GM23338 (cell line): ENCODE results near the gene FAM200C. TPM values are rescaled to one million over a fixed set of nuclear protein-coding genes. Genes with fewer than 3 reads are reported as not detected.

Source experiments
- ATAC-seq: fragments of 200-7000 bp; cut with Tn5 transposase; 3 replicates; pipeline ENCODE4 v1.9.1; 2020
- DNase-seq: peaks from one replicate; pipeline ENCODE4 v3.0.0-alpha.2; 2015; ENCODE audit warnings: low spot score
- H2AFZ ChIP-seq: fragments of 200-600 bp; sonication (generic); 2 replicates; pipeline ENCODE4 v1.8.0; 2016; ENCODE audit warnings: antibody characterized with exemption, mild to moderate bottlenecking, moderate library complexity
- H3F3A ChIP-seq: fragments of 200-600 bp; sonication (generic); replicated peaks from 2 replicates; pipeline ENCODE4 v1.8.0; 2017; ENCODE audit warnings: antibody characterized with exemption, mixed run types, low read depth
- H3K27ac ChIP-seq: fragments of 200-600 bp; sonication (generic); 2 replicates; pipeline ENCODE4 v1.6.1; 2016; ENCODE audit warnings: low read depth
- H3K27me3 ChIP-seq: fragments of 200-600 bp; sonication (generic); 2 replicates; pipeline ENCODE4 v1.8.0; 2016; ENCODE audit warnings: mild to moderate bottlenecking, mixed run types, moderate library complexity; ENCODE audit not compliant: insufficient read depth
- H3K36me3 ChIP-seq: fragments of 200-600 bp; sonication (generic); 2 replicates; pipeline ENCODE4 v1.8.0; 2016; ENCODE audit warnings: mild to moderate bottlenecking; ENCODE audit not compliant: insufficient read depth
- H3K4me1 ChIP-seq: fragments of 200-600 bp; sonication (generic); 2 replicates; pipeline ENCODE4 v1.8.0; 2016; ENCODE audit warnings: mild to moderate bottlenecking, moderate library complexity; ENCODE audit not compliant: insufficient read depth
- H3K4me2 ChIP-seq: fragments of 200-600 bp; sonication (generic); 2 replicates; pipeline ENCODE4 v1.7.1; 2017; ENCODE audit warnings: mixed run types
- H3K4me3 ChIP-seq: fragments of 200-600 bp; sonication (generic); 2 replicates; pipeline ENCODE4 v1.6.1; 2016; ENCODE audit warnings: mixed run types
- H3K79me2 ChIP-seq: fragments of 200-600 bp; sonication (generic); replicated peaks from 2 replicates; pipeline ENCODE4 v1.8.0; 2017; ENCODE audit warnings: mild to moderate bottlenecking; ENCODE audit not compliant: insufficient read depth
- H3K9me2 ChIP-seq: fragments of 200-600 bp; sonication (generic); 2 replicates; pipeline ENCODE4 v1.8.0; 2017; ENCODE audit not compliant: insufficient read depth
- H4K20me1 ChIP-seq: fragments of 200-600 bp; sonication (generic); replicated peaks from 2 replicates; pipeline ENCODE4 v1.8.0; 2017; ENCODE audit warnings: mild to moderate bottlenecking; ENCODE audit not compliant: insufficient read depth
- H3K27ac Mint-ChIP-seq: 2 replicates; pipeline ENCODE4 v1.8.0; 2020; ENCODE audit warnings: inconsistent platforms, mild to moderate bottlenecking, moderate library complexity, mixed read lengths
- H3K27me3 Mint-ChIP-seq: 3 replicates; pipeline ENCODE4 v1.8.0; 2022; ENCODE audit warnings: low read depth, mild to moderate bottlenecking, moderate library complexity, mixed read lengths, inconsistent platforms; ENCODE audit not compliant: insufficient read depth, poor library complexity
- H3K36me3 Mint-ChIP-seq: 3 replicates; pipeline ENCODE4 v1.8.0; 2021; ENCODE audit warnings: low read depth, mild to moderate bottlenecking, inconsistent platforms, moderate library complexity, mixed read lengths
- H3K4me1 Mint-ChIP-seq: 3 replicates; pipeline ENCODE4 v1.8.0; 2020; ENCODE audit warnings: mild to moderate bottlenecking, inconsistent platforms, mixed read lengths
- H3K4me3 Mint-ChIP-seq: 3 replicates; pipeline ENCODE4 v1.8.0; 2021; ENCODE audit warnings: moderate library complexity, mild to moderate bottlenecking, inconsistent platforms, mixed read lengths
- H3K9me3 Mint-ChIP-seq: 3 replicates; pipeline ENCODE4 v1.8.0; 2020; ENCODE audit warnings: moderate library complexity, mild to moderate bottlenecking, inconsistent platforms, mixed read lengths
- CREB1 ChIP-seq: fragments of 250-450 bp; sonication (Bioruptor Pico); IDR thresholded peaks from 2 replicates; pipeline ENCODE4 v1.5.0; 2020; ENCODE audit warnings: low read depth, mild to moderate bottlenecking, moderate library complexity
- CTCF ChIP-seq, 2 experiments: fragments of 200-600 bp in 1 of 2; sonication (generic) in 1 of 2; conservative IDR thresholded peaks; 2 replicates each; pipeline versions ENCODE4 v1.5.1 to v1.6.1; 2016 to 2017; ENCODE audit warnings: antibody characterized with exemption in 2 of 2, low read depth in 2 of 2, mild to moderate bottlenecking in 2 of 2, moderate library complexity in 1 of 2
- ETS1 ChIP-seq: IDR thresholded peaks from 2 replicates; pipeline ENCODE4 v1.6.1; 2016; ENCODE audit warnings: antibody characterized with exemption
- EZH2 ChIP-seq: fragments of 200-600 bp; sonication (generic); IDR thresholded peaks from one replicate; pipeline ENCODE4 v1.8.0; 2017; ENCODE audit warnings: antibody characterized with exemption, mild to moderate bottlenecking, low read depth; ENCODE audit not compliant: unreplicated experiment
- EZH2phosphoT487 ChIP-seq: fragments of 200-600 bp; sonication (generic); IDR thresholded peaks from one replicate; pipeline ENCODE4 v1.8.1; 2018; ENCODE audit warnings: antibody characterized with exemption; ENCODE audit not compliant: unreplicated experiment
- JUNB ChIP-seq: IDR thresholded peaks from one replicate; pipeline ENCODE4 v1.6.1; 2016; ENCODE audit warnings: antibody characterized with exemption; ENCODE audit not compliant: unreplicated experiment
- NANOG ChIP-seq: IDR thresholded peaks from 2 replicates; pipeline ENCODE4 v1.6.1; 2016; ENCODE audit warnings: antibody characterized with exemption, borderline replicate concordance
- POLR2AphosphoS5 ChIP-seq: IDR thresholded peaks from 2 replicates; pipeline ENCODE4 v1.6.1; 2016; ENCODE audit warnings: antibody characterized with exemption, low read depth
- STAT1 ChIP-seq: IDR thresholded peaks from one replicate; pipeline ENCODE4 v1.6.1; 2016; ENCODE audit warnings: antibody characterized with exemption; ENCODE audit not compliant: unreplicated experiment
- ZNF114 ChIP-seq: fragments of 250-450 bp; sonication (Bioruptor Pico); IDR thresholded peaks from 2 replicates; pipeline ENCODE4 v1.5.0; 2020; ENCODE audit warnings: mild to moderate bottlenecking, moderate library complexity
- ZNF331 ChIP-seq: fragments of 250-450 bp; sonication (Bioruptor Pico); IDR thresholded peaks from 2 replicates; pipeline ENCODE4 v1.5.0; 2020; ENCODE audit warnings: low read depth, mild to moderate bottlenecking, moderate library complexity
- polyA plus RNA-seq: library from polyadenylated mRNA; unstranded; fragments of >200 nt; fragmentation: Nextera tagmentation; extraction: Ambion mirVana; gene quantifications from 2 replicates; pipeline ENCODE4 v1.2.1, GENCODE V29; 2016
- total RNA-seq: library from RNA; depleted of rRNA; stranded (reverse); fragments of >200 nt; shearing (Covaris generic); gene quantifications from 2 replicates; pipeline ENCODE4 v1.2.3, GENCODE V29; 2014
- TF ChIP-seq, protein P1 (sequence below): IDR thresholded peaks from one replicate; pipeline ENCODE4 v1.6.1; 2018; ENCODE audit warnings: antibody characterized with exemption; ENCODE audit not compliant: unreplicated experiment
- TF ChIP-seq, protein P2 (sequence below): fragments of 250-450 bp; sonication (Bioruptor Pico); IDR thresholded peaks from 2 replicates; pipeline ENCODE4 v1.5.0; 2020; ENCODE audit warnings: mild to moderate bottlenecking, moderate library complexity

FAM200C gene
- total and polyA plus RNA-seq, 2 experiments from 2014 or later, result 4.6 to 6.9 TPM

- Histone ChIP-seq H3K4me2 (no peak overlapping the region), H3K36me3 (no peaks in the 10 kb centered on the region), H3F3A (no peaks in the 10 kb centered on the region), H3K9me2 (no peaks in the 10 kb centered on the region), H3K4me3 (no peak overlapping the region), H3K79me2 (no peaks in the 10 kb centered on the region), H3K27me3 (no peaks in the 10 kb centered on the region), H3K4me1 (no peaks in the 10 kb centered on the region), H3K27ac (no peak overlapping the region), H2AFZ (no peak overlapping the region), H4K20me1 (no peaks in the 10 kb centered on the region)
- no peak for DNase-seq
- Mint-ChIP-seq H3K4me1 (peaks cover 5% of the 10 kb centered on the region), H3K27me3 (peaks cover 1% of the 10 kb centered on the region), H3K9me3 (no peaks in the 10 kb centered on the region), H3K4me3 (no peak overlapping the region), H3K27ac (no peak overlapping the region; the same call in 1 of the 2 replicates), H3K36me3 (no peaks in the 10 kb centered on the region)
- TF ChIP-seq CREB1 (CRISPR knock-in tag) (no peak), EZH2phosphoT487 (no peak), JUNB (no peak), ZNF331 (no peak), POLR2AphosphoS5 (no peak), NANOG (no peak), CTCF (conservative IDR thresholded peaks at IDR 0.05; ENCODE audit: low read depth in 2 of 2) (no peak), STAT1 (no peak), EZH2 (no peak), ZNF114 (CRISPR knock-in tag) (no peak), ETS1 (no peak)
- TF ChIP-seq, protein P1, sequence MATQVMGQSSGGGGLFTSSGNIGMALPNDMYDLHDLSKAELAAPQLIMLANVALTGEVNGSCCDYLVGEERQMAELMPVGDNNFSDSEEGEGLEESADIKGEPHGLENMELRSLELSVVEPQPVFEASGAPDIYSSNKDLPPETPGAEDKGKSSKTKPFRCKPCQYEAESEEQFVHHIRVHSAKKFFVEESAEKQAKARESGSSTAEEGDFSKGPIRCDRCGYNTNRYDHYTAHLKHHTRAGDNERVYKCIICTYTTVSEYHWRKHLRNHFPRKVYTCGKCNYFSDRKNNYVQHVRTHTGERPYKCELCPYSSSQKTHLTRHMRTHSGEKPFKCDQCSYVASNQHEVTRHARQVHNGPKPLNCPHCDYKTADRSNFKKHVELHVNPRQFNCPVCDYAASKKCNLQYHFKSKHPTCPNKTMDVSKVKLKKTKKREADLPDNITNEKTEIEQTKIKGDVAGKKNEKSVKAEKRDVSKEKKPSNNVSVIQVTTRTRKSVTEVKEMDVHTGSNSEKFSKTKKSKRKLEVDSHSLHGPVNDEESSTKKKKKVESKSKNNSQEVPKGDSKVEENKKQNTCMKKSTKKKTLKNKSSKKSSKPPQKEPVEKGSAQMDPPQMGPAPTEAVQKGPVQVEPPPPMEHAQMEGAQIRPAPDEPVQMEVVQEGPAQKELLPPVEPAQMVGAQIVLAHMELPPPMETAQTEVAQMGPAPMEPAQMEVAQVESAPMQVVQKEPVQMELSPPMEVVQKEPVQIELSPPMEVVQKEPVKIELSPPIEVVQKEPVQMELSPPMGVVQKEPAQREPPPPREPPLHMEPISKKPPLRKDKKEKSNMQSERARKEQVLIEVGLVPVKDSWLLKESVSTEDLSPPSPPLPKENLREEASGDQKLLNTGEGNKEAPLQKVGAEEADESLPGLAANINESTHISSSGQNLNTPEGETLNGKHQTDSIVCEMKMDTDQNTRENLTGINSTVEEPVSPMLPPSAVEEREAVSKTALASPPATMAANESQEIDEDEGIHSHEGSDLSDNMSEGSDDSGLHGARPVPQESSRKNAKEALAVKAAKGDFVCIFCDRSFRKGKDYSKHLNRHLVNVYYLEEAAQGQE, result no peak
- TF ChIP-seq, protein P2, sequence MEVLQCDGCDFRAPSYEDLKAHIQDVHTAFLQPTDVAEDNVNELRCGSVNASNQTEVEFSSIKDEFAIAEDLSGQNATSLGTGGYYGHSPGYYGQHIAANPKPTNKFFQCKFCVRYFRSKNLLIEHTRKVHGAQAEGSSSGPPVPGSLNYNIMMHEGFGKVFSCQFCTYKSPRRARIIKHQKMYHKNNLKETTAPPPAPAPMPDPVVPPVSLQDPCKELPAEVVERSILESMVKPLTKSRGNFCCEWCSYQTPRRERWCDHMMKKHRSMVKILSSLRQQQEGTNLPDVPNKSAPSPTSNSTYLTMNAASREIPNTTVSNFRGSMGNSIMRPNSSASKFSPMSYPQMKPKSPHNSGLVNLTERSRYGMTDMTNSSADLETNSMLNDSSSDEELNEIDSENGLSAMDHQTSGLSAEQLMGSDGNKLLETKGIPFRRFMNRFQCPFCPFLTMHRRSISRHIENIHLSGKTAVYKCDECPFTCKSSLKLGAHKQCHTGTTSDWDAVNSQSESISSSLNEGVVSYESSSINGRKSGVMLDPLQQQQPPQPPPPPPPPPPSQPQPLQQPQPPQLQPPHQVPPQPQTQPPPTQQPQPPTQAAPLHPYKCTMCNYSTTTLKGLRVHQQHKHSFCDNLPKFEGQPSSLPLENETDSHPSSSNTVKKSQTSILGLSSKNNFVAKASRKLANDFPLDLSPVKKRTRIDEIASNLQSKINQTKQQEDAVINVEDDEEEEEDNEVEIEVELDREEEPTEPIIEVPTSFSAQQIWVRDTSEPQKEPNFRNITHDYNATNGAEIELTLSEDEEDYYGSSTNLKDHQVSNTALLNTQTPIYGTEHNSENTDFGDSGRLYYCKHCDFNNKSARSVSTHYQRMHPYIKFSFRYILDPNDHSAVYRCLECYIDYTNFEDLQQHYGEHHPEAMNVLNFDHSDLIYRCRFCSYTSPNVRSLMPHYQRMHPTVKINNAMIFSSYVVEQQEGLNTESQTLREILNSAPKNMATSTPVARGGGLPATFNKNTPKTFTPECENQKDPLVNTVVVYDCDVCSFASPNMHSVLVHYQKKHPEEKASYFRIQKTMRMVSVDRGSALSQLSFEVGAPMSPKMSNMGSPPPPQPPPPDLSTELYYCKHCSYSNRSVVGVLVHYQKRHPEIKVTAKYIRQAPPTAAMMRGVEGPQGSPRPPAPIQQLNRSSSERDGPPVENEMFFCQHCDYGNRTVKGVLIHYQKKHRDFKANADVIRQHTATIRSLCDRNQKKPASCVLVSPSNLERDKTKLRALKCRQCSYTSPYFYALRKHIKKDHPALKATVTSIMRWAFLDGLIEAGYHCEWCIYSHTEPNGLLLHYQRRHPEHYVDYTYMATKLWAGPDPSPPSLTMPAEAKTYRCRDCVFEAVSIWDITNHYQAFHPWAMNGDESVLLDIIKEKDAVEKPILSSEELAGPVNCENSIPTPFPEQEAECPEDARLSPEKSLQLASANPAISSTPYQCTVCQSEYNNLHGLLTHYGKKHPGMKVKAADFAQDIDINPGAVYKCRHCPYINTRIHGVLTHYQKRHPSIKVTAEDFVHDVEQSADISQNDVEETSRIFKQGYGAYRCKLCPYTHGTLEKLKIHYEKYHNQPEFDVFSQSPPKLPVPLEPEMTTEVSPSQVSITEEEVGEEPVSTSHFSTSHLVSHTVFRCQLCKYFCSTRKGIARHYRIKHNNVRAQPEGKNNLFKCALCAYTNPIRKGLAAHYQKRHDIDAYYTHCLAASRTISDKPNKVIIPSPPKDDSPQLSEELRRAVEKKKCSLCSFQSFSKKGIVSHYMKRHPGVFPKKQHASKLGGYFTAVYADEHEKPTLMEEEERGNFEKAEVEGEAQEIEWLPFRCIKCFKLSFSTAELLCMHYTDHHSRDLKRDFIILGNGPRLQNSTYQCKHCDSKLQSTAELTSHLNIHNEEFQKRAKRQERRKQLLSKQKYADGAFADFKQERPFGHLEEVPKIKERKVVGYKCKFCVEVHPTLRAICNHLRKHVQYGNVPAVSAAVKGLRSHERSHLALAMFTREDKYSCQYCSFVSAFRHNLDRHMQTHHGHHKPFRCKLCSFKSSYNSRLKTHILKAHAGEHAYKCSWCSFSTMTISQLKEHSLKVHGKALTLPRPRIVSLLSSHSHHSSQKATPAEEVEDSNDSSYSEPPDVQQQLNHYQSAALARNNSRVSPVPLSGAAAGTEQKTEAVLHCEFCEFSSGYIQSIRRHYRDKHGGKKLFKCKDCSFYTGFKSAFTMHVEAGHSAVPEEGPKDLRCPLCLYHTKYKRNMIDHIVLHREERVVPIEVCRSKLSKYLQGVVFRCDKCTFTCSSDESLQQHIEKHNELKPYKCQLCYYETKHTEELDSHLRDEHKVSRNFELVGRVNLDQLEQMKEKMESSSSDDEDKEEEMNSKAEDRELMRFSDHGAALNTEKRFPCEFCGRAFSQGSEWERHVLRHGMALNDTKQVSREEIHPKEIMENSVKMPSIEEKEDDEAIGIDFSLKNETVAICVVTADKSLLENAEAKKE (CRISPR knock-in tag), result no peak
- ATAC-seq, result no peak
Observed at GRCh38 chr5:160349249-160349934, 50.5 kb downstream of the FAM200C start.
